PFSK-1 (cell line): ENCODE data around the gene FBN1. TPM values are rescaled to one million over a fixed set of nuclear protein-coding genes. Genes with fewer than 3 reads are reported as not detected.

Experiments
- FOXP2 ChIP-seq: optimal IDR thresholded peaks from 2 replicates; pipeline ENCODE3; 2011; ENCODE audit warnings: borderline replicate concordance, control low read depth, inconsistent platforms; ENCODE audit not compliant: insufficient read depth; ENCODE audit errors: extremely low read length, extremely low read depth
- POLR2AphosphoS5 ChIP-seq: IDR thresholded peaks from 2 replicates; pipeline ENCODE4 v1.6.1; 2012; ENCODE audit warnings: low read depth, mild to moderate bottlenecking, control low read depth, low read length, moderate library complexity
- SIN3A ChIP-seq: IDR thresholded peaks from 2 replicates; pipeline ENCODE4 v1.6.1; 2012; ENCODE audit warnings: mild to moderate bottlenecking, low read length, moderate library complexity, borderline replicate concordance; ENCODE audit not compliant: insufficient read depth
- TAF1 ChIP-seq: IDR thresholded peaks from 2 replicates; pipeline ENCODE4 v1.6.1; 2012; ENCODE audit warnings: low read length, control low read depth, borderline replicate concordance; ENCODE audit not compliant: insufficient read depth
- polyA plus RNA-seq: library from polyadenylated mRNA; unstranded; fragments of >200 nt; gene quantifications from one replicate; pipeline ENCODE4 v1.2.1, GENCODE V29; 2012; ENCODE audit warnings: low read depth, missing spikeins; ENCODE audit not compliant: insufficient read length
- TF ChIP-seq, protein P1 (sequence below), 2 experiments: IDR thresholded peaks; 2 replicates each; pipeline versions ENCODE4 v1.6.1 to v1.8.0; 2011 to 2012; ENCODE audit warnings: low read depth in 2 of 2, low read length in 2 of 2, control low read depth in 1 of 2, inconsistent platforms in 1 of 2, mild to moderate bottlenecking in 1 of 2, moderate library complexity in 1 of 2; ENCODE audit not compliant: insufficient read depth in 1 of 2

The FBN1 gene
- 106 TPM for polyA plus RNA-seq

DNA sequence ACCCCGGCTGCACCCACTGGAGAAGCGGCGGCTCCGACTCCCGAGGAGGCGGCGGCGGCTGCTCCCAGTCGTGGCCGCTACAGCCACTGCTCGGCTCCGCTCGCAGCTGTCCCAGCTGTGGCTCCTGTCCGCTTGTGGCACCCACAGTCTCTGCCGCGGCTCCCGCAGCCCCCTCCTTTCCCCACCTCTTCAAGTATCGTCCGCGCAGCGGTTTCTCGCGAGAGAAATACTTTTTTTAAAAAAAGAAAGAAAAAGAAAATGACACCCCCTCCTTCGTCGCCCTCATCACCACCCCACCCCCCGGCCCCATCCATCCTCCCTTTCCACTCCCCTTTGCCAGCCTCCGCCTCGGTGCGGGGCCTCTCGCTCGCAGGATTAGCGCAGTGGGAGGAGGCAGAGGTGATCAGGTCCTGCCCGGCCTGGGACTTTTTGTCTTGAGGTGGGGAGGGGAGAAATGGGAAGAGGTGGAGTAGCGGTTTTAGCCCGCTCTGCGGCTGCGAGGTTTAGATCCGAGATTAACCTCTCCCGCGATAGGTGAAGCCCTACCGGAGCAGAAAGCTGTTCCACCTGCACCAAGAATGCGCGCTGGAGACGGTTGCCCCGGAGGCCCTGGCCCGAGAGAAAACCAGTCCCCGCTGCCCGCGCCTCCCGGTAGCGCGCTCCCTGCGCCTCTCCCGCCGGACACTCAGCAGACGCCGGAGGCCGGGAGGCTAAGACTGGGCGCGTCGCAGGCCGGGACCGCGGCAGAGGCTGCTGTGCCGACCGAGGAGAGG lies at the start of gene FBN1:
FBN1 (minus strand) TSS at position 152 of the 773 bp plus-strand sequence. CDS start 940 bp downstream, outside the sequence.
- TF ChIP-seq FOXP2 (peak; percentile 72), TAF1 (peak; percentile 98), SIN3A (0 out of 2 replicates have a peak, but pooled peaks have one; percentile 48), POLR2AphosphoS5 (peak; percentile 94)
- TF ChIP-seq, protein P1, sequence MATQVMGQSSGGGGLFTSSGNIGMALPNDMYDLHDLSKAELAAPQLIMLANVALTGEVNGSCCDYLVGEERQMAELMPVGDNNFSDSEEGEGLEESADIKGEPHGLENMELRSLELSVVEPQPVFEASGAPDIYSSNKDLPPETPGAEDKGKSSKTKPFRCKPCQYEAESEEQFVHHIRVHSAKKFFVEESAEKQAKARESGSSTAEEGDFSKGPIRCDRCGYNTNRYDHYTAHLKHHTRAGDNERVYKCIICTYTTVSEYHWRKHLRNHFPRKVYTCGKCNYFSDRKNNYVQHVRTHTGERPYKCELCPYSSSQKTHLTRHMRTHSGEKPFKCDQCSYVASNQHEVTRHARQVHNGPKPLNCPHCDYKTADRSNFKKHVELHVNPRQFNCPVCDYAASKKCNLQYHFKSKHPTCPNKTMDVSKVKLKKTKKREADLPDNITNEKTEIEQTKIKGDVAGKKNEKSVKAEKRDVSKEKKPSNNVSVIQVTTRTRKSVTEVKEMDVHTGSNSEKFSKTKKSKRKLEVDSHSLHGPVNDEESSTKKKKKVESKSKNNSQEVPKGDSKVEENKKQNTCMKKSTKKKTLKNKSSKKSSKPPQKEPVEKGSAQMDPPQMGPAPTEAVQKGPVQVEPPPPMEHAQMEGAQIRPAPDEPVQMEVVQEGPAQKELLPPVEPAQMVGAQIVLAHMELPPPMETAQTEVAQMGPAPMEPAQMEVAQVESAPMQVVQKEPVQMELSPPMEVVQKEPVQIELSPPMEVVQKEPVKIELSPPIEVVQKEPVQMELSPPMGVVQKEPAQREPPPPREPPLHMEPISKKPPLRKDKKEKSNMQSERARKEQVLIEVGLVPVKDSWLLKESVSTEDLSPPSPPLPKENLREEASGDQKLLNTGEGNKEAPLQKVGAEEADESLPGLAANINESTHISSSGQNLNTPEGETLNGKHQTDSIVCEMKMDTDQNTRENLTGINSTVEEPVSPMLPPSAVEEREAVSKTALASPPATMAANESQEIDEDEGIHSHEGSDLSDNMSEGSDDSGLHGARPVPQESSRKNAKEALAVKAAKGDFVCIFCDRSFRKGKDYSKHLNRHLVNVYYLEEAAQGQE (IDR thresholded peaks at IDR 0.05; ENCODE audit: insufficient read depth in 1 of 2, low read depth in 2 of 2, low read length in 2 of 2), result peak in 1 of 2 experiments; percentile 42; a peak in 1 of 4 replicates

DNA sequence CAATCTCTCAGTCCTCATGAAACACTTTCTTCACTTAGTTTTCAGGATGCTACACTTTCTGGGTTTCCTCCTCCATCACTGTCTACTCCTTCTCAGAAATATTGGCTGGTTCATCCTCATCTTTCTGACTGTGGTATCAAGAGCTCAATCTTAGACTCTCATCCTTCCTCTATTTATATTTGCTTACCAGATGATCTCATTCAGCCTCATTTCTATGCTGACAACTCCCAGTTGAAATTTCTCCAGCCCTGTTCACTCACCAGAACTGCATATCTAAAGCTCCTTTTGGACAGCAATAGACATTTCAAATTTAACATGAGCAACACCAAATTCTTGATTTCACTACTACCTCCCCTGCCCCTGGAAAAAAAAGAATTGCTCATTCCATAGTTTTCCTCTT lies 48.0 kb upstream of the FBN1 start:
- no peak for TF ChIP-seq SIN3A
- TF ChIP-seq, protein P1 (IDR thresholded peaks at IDR 0.05; ENCODE audit: insufficient read depth in 1 of 2, low read depth in 2 of 2, low read length in 2 of 2), result no peak
- TF ChIP-seq FOXP2, result no peak
- no peak for TF ChIP-seq POLR2AphosphoS5
- no peak for TF ChIP-seq TAF1

DNA sequence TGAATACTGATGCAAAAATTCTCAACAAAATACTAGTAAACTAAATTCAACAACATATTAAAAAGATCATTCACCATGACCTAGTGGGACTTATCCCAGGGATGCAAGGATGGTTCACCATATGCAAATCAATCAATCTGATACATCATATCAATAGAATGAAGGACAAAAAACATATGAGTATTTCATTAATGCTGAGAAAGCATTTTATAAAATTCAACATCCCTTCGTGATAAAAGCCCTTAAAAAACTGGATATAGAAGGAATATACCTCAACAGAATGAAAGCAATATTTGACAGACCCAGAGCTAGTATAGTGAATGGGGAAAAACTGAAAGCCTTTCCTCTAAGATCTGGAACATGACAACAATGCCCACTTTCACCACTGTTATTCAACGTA lies 43.0 kb upstream of the FBN1 start:
- TF ChIP-seq, protein P1 (IDR thresholded peaks at IDR 0.05; ENCODE audit: insufficient read depth in 1 of 2, low read depth in 2 of 2, low read length in 2 of 2), result no peak
- TF ChIP-seq TAF1 (no peak), FOXP2 (no peak), SIN3A (no peak), POLR2AphosphoS5 (no peak)

DNA sequence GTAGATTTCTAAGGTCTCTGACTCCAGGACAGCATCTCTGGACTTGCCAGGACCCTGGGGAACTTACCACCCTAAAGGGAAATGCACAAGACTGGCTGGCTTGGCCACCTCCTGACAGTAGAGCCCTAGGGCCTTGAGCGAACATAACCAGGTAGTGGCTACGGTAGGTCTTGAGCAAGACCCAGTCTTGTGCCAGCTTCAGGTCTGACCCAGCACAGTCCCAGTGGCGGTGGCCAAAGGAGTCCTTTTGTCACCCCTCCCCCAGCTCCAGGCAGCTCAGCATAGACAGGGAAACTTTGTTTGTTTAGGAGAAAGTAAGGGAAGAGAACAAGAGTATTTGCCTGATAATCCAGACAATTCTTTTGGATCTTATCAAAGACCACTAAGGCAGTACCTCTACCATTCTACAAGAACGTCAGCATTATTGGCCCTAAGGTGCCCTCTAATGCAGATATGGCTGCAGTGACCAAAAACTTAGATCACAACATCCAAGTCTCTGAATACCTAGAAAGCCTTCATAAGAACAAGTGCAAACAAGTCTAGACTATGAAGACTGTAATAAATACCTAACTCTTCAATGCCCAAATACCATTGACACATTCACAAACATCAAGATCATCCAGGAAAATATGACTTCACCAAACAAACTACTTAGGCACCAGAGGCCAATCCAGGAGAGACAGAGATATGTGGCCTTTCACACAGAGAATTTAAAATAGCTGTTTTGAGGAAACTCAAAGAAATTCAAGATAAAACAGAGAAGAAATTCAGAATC lies 38.7 kb upstream of the FBN1 start:
- no peak for TF ChIP-seq POLR2AphosphoS5
- no peak for TF ChIP-seq TAF1
- TF ChIP-seq, protein P1 (IDR thresholded peaks at IDR 0.05; ENCODE audit: insufficient read depth in 1 of 2, low read depth in 2 of 2, low read length in 2 of 2), result no peak
- TF ChIP-seq SIN3A, result no peak
- no peak for TF ChIP-seq FOXP2
